NT2/D1 (cell line): ENCODE measurements around the gene SPPL2A.

ENCODE experiments used
- DNase-seq: peaks from one replicate; pipeline ENCODE4 v3.0.0-alpha.2; 2011; ENCODE audit warnings: low read depth, low spot score
- H3K27me3 ChIP-seq: 2 replicates; pipeline ENCODE4 v1.6.0; 2011; ENCODE audit warnings: mild to moderate bottlenecking; ENCODE audit not compliant: insufficient read length, insufficient read depth
- H3K36me3 ChIP-seq: 2 replicates; pipeline ENCODE4 v1.6.1; 2011; ENCODE audit warnings: mild to moderate bottlenecking, low read length, mixed read lengths; ENCODE audit not compliant: insufficient read depth, insufficient read length
- H3K4me1 ChIP-seq: 2 replicates; pipeline ENCODE4 v1.5.1; 2011; ENCODE audit not compliant: insufficient read depth, insufficient read length
- H3K4me3 ChIP-seq: 2 replicates; pipeline ENCODE4 v1.5.1; 2011; ENCODE audit warnings: low read depth; ENCODE audit not compliant: insufficient read length
- H3K9ac ChIP-seq: 2 replicates; pipeline ENCODE4 v1.6.0; 2011; ENCODE audit warnings: low read depth; ENCODE audit not compliant: insufficient read length
- H3K9me3 ChIP-seq: 2 replicates; pipeline ENCODE4 v1.5.1; 2011; ENCODE audit warnings: mild to moderate bottlenecking, low read length; ENCODE audit not compliant: insufficient read depth
- SUZ12 ChIP-seq: IDR thresholded peaks from 2 replicates; pipeline ENCODE4 v1.6.1; 2011; ENCODE audit not compliant: insufficient read length, insufficient read depth; ENCODE audit errors: extremely low read depth
- YY1 ChIP-seq: IDR thresholded peaks from 2 replicates; pipeline ENCODE4 v1.6.1; 2011; ENCODE audit not compliant: insufficient read length, insufficient read depth
- ZNF274 ChIP-seq: IDR thresholded peaks from 2 replicates; pipeline ENCODE4 v1.6.1; 2011; ENCODE audit warnings: mild to moderate bottlenecking, low read depth, low read length

Gene SPPL2A

DNA sequence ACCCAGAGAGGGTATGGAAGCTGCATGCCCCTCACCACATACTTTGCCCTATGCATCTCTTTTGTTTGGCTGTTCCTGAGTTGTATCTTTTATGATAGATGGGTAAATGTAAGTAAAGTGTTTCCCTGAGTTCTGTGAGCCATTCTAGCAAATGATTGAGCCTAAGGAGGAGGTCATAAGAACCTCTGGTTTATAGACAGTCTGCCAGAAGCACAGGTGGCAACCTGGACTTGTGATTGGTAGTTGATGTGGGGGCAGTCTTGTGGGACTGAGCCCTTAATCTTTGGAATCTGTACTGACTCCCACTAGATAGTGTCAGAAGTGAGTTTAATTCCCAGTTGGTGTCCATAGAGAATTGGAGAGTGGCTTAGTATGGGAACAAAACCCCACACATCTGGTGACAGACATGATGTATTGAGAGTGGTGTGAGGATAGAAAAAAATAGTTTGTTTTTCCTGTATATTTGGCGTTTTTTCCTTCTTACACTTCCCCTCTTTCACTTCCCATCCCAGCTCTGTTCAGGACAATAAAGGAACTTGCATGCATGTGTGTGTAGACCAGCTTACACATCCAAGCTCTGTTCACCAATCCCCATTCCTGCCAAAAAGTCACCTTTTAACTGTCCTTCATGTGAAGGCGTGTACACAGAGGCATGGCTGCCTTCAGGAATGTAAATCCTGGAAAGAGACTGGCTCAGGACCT, 38.1 kb upstream of the SPPL2A start:
- Histone ChIP-seq H3K9me3 (no peaks in the 10 kb centered on the region), H3K4me3 (no peak overlapping the region), H3K36me3 (no peaks in the 10 kb centered on the region), H3K4me1 (no peaks in the 10 kb centered on the region), H3K27me3 (no peaks in the 10 kb centered on the region), H3K9ac (no peak overlapping the region)
- no peak for DNase-seq
- TF ChIP-seq YY1: no peak
- no peak for TF ChIP-seq SUZ12
- no peak for TF ChIP-seq ZNF274

DNA sequence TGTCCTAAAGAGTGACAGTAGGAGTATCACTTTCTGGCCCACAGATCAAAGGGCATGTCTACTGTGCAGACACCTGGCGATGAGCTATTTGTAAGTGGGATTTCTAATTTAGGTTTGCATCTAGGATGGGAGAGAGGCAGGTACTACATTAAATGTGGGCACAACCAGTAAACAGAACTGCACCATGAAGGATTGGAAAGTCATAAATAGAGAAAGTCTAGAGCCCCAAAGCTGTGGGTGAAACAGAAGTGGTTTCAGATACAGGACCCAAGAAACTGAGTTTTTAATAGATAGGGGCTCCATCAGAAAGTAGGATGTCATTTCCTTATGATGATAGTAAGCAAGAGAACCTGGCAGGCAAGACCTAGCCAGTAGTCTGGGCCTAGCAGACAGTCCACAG, 35.2 kb upstream of the SPPL2A start:
- Histone ChIP-seq H3K4me3 (no peak overlapping the region), H3K27me3 (no peaks in the 10 kb centered on the region), H3K36me3 (no peaks in the 10 kb centered on the region), H3K9ac (no peak overlapping the region), H3K9me3 (no peaks in the 10 kb centered on the region), H3K4me1 (no peaks in the 10 kb centered on the region)
- TF ChIP-seq ZNF274: no peak
- no peak for TF ChIP-seq SUZ12
- TF ChIP-seq YY1: no peak
- DNase-seq: no peak

DNA sequence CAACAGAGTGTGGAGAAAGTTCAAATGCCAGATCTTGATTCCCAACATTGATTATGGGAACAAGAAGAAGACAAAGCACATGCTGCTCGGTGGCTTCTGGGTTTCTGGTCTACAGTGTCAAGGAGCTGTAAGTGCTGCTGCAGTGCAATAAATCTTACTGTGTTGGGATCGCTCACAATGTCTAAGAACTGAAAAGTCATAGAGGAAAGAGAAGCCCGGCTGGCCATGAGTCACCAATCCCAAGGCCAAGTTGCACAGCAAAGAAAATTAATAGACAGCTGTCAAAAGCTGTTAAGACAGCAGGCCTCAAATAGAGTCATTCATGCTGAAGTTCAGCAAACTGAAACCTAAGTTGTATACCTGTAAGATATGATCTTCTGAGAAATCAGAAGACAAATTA, 33.2 kb upstream of the SPPL2A start:
- Histone ChIP-seq H3K27me3 (no peaks in the 10 kb centered on the region), H3K4me3 (no peak overlapping the region), H3K36me3 (no peaks in the 10 kb centered on the region), H3K4me1 (no peaks in the 10 kb centered on the region), H3K9ac (no peak overlapping the region), H3K9me3 (no peaks in the 10 kb centered on the region)
- TF ChIP-seq SUZ12 (no peak), YY1 (no peak), ZNF274 (no peak)
- DNase-seq: no peak

DNA sequence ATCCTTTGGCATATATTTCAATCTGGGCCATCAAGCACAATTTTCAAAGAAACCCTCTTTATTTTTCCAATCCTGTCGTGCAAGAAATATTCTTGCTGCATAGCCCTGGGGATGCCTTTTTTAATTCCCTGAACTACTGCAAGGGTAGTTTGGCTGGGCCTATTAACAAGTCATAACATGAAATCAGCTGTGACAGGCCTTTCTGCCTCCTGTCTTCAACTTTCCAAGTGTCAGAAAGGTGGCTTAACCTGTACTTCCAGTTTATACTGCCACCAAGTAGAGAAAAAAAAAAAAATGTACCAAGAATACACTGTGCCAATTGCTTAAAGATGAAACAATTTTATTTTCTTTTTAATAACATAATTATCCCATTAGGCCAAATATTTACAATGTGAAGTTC, 32.4 kb upstream of the SPPL2A start:
- Histone ChIP-seq H3K9ac (no peak overlapping the region), H3K4me3 (no peak overlapping the region), H3K9me3 (no peaks in the 10 kb centered on the region), H3K4me1 (no peaks in the 10 kb centered on the region), H3K36me3 (no peaks in the 10 kb centered on the region), H3K27me3 (no peaks in the 10 kb centered on the region)
- TF ChIP-seq YY1 (no peak), SUZ12 (no peak), ZNF274 (no peak)
- DNase-seq: no peak

DNA sequence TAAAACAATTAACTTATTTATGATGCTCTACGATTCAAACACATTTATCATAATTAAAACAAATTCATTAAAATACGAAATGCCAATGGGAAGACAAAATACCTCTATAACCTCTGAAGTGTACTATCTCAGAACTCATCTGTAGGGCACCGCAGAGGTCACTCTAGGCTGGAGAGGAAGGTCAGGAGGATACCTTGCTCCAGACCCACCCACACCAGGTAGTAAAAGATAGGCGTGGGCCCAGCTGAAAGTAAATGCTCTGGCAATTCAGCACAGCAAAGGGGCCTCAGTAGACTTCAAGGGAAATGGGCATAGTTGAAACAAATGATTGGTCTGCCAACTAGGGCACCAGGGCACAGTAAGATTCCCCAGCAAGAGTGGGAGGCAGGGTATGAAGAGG, 26.0 kb upstream of the SPPL2A start:
- no peak for TF ChIP-seq ZNF274
- TF ChIP-seq SUZ12: no peak
- Histone ChIP-seq H3K9ac (no peak overlapping the region), H3K27me3 (no peaks in the 10 kb centered on the region), H3K36me3 (no peaks in the 10 kb centered on the region), H3K4me3 (no peak overlapping the region), H3K9me3 (no peaks in the 10 kb centered on the region), H3K4me1 (peaks cover 3% of the 10 kb centered on the region)
- no peak for DNase-seq

DNA sequence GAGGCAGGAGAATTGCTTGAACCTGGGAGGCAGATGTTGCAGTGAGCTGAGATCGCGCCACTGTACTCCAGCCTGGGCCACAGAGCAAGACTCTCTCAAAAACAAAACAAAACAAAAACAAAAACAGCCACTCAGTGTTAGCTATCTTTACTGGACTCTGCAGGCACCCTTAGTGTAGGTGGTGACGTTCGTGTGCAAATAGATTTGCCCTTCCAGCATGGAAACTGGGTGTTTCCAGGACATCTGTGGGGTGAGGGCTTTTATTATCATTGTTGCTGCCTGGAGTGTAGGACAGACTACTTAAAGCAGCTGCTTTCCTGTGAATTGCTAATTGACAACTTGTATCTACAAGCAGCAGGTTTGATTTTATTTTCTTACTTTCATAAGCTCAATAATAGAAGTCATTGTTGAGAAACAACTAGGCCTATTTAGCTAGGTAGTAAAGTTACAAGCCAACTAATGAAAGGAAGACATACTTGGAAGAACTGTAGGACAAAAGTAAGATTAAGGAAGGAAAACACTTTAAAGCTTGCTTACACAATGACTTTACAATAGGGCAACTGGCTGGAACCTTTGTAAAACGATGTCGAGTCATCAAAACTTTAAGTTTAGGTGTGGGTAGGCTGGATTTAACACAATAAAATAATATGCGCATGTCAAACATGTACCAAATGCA, 25.4 kb upstream of the SPPL2A start:
- no peak for TF ChIP-seq SUZ12
- TF ChIP-seq YY1: no peak
- TF ChIP-seq ZNF274: no peak
- DNase-seq: no peak

DNA sequence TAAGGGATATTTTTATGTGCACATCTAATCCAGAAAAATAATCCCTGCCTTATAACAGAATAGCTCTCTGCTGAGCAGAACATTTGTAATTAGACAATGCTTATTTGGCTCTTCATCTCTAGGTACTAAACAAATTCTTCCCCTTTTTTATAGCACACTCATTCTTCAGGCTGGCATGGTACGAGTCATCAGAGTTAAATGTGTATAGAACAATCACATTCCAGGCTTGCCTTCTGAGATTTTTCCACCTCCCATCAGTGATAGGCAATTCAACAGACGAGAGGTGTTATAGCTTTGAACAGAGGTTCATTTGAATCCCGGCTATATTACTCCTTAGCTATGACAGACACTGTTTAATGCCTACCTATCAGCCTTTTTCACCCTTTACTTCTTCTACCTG, 21.4 kb upstream of the SPPL2A start:
- no peaks in the 10 kb centered on the region for H3K9me3 ChIP-seq
- no peaks in the 10 kb centered on the region for H3K36me3 ChIP-seq
- TF ChIP-seq YY1: no peak
- TF ChIP-seq ZNF274: no peak
- no peak for TF ChIP-seq SUZ12
- no peak overlapping the region for H3K4me3 ChIP-seq
- no peak overlapping the region for H3K9ac ChIP-seq
- no peaks in the 10 kb centered on the region for H3K27me3 ChIP-seq
- peaks cover 3% of the 10 kb centered on the region for H3K4me1 ChIP-seq
- no peak for DNase-seq

More for the DNA sequence above, 25.4 kb upstream of the SPPL2A start:
- Histone ChIP-seq H3K27me3 (no peaks in the 10 kb centered on the region), H3K36me3 (no peaks in the 10 kb centered on the region), H3K9me3 (no peaks in the 10 kb centered on the region), H3K9ac (no peak overlapping the region), H3K4me1 (peaks cover 3% of the 10 kb centered on the region), H3K4me3 (no peak overlapping the region)
